ENCODE data around the gene MAMSTR. TPM values are rescaled to one million over a fixed set of nuclear protein-coding genes. Genes with fewer than 3 reads are reported as not detected.

MAMSTR gene
- total and polyA plus RNA-seq, 9 of the 15 experiments (the other 6 are each of a cell fraction or from before 2014, with no cell fraction given), result 0.08 to 1.00 (median 0.40) TPM; not detected in 1

DNA sequence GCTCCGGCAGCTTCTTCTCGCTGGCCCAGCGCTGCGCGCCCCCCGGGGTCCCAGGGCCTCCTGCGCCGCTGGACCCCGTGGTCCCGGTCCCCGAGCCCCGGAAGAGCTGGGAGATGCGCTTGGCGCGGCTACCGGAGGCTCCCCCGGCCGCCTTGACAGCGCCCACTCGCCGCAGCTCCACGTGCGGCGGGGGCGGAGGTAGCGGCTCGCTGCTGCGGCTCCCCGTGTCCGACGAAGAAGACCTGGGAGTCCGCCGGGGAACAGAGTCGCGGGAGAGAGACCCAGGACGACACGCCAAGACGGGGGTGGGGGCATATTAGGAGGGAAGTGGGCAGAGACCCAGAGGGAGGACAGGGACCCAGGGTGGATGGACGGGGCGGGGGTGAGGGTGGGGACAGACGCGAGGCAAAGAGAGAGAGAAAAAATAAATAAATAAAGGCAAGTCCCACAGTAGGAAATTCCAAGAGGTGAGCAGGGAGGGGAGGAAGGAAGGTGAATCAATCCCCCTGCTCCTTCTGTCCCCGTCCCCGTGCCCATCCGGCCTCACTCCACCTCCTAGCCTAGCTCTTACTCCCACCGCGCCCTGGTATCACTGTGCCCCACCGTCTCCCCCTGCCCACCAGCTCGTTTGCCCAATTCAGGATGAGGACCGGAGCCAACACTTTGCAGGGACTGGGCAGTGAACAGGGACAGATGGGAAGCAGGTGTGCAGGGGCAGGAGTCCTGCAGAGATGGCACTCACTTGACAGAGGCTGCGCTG lies 20.1 kb upstream of the MAMSTR start (continued):
- TF ChIP-seq, protein P1, sequence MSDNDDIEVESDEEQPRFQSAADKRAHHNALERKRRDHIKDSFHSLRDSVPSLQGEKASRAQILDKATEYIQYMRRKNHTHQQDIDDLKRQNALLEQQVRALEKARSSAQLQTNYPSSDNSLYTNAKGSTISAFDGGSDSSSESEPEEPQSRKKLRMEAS (CRISPR knock-in tag; IDR thresholded peaks at IDR 0.05), result peak; percentile 37
- 0 out of 2 replicates have a peak, but pooled peaks have one; percentile 12 for TF ChIP-seq LCOR (CRISPR knock-in tag; IDR thresholded peaks at IDR 0.05)
- no peak for TF ChIP-seq TCF3 (CRISPR knock-in tag; IDR thresholded peaks at IDR 0.05)
- no peak for TF ChIP-seq MIER1 (IDR thresholded peaks at IDR 0.05; ENCODE audit: low read depth)
- TF ChIP-seq, protein P2, sequence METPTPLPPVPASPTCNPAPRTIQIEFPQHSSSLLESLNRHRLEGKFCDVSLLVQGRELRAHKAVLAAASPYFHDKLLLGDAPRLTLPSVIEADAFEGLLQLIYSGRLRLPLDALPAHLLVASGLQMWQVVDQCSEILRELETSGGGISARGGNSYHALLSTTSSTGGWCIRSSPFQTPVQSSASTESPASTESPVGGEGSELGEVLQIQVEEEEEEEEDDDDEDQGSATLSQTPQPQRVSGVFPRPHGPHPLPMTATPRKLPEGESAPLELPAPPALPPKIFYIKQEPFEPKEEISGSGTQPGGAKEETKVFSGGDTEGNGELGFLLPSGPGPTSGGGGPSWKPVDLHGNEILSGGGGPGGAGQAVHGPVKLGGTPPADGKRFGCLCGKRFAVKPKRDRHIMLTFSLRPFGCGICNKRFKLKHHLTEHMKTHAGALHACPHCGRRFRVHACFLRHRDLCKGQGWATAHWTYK (CRISPR knock-in tag; IDR thresholded peaks at IDR 0.05), result no peak
- no peak for TF ChIP-seq NFYB (IDR thresholded peaks at IDR 0.05; ENCODE audit: extremely low read depth, insufficient read length)
- no peak for TF ChIP-seq RBM15 (IDR thresholded peaks at IDR 0.05; ENCODE audit: insufficient read depth, low read length)
- TF ChIP-seq, protein P3, sequence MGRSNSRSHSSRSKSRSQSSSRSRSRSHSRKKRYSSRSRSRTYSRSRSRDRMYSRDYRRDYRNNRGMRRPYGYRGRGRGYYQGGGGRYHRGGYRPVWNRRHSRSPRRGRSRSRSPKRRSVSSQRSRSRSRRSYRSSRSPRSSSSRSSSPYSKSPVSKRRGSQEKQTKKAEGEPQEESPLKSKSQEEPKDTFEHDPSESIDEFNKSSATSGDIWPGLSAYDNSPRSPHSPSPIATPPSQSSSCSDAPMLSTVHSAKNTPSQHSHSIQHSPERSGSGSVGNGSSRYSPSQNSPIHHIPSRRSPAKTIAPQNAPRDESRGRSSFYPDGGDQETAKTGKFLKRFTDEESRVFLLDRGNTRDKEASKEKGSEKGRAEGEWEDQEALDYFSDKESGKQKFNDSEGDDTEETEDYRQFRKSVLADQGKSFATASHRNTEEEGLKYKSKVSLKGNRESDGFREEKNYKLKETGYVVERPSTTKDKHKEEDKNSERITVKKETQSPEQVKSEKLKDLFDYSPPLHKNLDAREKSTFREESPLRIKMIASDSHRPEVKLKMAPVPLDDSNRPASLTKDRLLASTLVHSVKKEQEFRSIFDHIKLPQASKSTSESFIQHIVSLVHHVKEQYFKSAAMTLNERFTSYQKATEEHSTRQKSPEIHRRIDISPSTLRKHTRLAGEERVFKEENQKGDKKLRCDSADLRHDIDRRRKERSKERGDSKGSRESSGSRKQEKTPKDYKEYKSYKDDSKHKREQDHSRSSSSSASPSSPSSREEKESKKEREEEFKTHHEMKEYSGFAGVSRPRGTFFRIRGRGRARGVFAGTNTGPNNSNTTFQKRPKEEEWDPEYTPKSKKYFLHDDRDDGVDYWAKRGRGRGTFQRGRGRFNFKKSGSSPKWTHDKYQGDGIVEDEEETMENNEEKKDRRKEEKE (IDR thresholded peaks at IDR 0.05; ENCODE audit: borderline replicate concordance in 1 of 2, control insufficient read depth in 1 of 2, low read depth in 2 of 2, low read length in 1 of 2), result no peak
- TF ChIP-seq, protein P4, sequence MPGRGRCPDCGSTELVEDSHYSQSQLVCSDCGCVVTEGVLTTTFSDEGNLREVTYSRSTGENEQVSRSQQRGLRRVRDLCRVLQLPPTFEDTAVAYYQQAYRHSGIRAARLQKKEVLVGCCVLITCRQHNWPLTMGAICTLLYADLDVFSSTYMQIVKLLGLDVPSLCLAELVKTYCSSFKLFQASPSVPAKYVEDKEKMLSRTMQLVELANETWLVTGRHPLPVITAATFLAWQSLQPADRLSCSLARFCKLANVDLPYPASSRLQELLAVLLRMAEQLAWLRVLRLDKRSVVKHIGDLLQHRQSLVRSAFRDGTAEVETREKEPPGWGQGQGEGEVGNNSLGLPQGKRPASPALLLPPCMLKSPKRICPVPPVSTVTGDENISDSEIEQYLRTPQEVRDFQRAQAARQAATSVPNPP (IDR thresholded peaks at IDR 0.05; ENCODE audit: borderline replicate concordance, insufficient read depth, insufficient read length), result no peak
- TF ChIP-seq, protein P5, sequence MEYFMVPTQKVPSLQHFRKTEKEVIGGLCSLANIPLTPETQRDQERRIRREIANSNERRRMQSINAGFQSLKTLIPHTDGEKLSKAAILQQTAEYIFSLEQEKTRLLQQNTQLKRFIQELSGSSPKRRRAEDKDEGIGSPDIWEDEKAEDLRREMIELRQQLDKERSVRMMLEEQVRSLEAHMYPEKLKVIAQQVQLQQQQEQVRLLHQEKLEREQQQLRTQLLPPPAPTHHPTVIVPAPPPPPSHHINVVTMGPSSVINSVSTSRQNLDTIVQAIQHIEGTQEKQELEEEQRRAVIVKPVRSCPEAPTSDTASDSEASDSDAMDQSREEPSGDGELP (CRISPR knock-in tag; IDR thresholded peaks at IDR 0.05; ENCODE audit: borderline replicate concordance), result 0 out of 2 replicates have a peak, but pooled peaks have one; percentile 21
- TF ChIP-seq, protein P6, sequence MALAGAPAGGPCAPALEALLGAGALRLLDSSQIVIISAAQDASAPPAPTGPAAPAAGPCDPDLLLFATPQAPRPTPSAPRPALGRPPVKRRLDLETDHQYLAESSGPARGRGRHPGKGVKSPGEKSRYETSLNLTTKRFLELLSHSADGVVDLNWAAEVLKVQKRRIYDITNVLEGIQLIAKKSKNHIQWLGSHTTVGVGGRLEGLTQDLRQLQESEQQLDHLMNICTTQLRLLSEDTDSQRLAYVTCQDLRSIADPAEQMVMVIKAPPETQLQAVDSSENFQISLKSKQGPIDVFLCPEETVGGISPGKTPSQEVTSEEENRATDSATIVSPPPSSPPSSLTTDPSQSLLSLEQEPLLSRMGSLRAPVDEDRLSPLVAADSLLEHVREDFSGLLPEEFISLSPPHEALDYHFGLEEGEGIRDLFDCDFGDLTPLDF (CRISPR knock-in tag; IDR thresholded peaks at IDR 0.05), result no peak
- no peak for TF ChIP-seq ZEB2 (IDR thresholded peaks at IDR 0.05)
- no peak for TF ChIP-seq NR4A1 (CRISPR knock-in tag; IDR thresholded peaks at IDR 0.05)
- peak; percentile 15; the same call in 1 of the 2 replicates for TF ChIP-seq NR4A1 (tag; IDR thresholded peaks at IDR 0.05)
- no peak for TF ChIP-seq PURB (CRISPR knock-in tag; IDR thresholded peaks at IDR 0.05; ENCODE audit: low read depth)
- TF ChIP-seq ZNF707 (CRISPR knock-in tag; conservative IDR thresholded peaks at IDR 0.05), result no peak
- TF ChIP-seq NR3C1 (CRISPR knock-in tag; IDR thresholded peaks at IDR 0.05), result no peak
- TF ChIP-seq PRPF4 (IDR thresholded peaks at IDR 0.05; ENCODE audit: insufficient read depth, low read depth, low read length, poor library complexity, severe bottlenecking), result no peak
- TF ChIP-seq NFE2 (IDR thresholded peaks at IDR 0.05; ENCODE audit: low read depth), result no peak

Data from K562 (cell line).